Stimulated activated CD4-positive, alpha-beta T cell treated with anti-CD3 and anti-CD28 coated beads, Interleukin-4, amount 100 ng/mL, for 48 hours (primary cell): ENCODE data around the gene L3MBTL3.
"Not testable (repeated sequence)": the region's sequence is repeated elsewhere in the genome, so short reads cannot be mapped to it uniquely, and the experiment has no call there.

ENCODE experiments used
- DNase-seq, 2 donors: peaks; one replicate each; pipeline ENCODE4 v3.0.0-alpha.2; 2020; ENCODE audit warnings: low read depth in 2 of 2

The L3MBTL3 gene

DNA sequence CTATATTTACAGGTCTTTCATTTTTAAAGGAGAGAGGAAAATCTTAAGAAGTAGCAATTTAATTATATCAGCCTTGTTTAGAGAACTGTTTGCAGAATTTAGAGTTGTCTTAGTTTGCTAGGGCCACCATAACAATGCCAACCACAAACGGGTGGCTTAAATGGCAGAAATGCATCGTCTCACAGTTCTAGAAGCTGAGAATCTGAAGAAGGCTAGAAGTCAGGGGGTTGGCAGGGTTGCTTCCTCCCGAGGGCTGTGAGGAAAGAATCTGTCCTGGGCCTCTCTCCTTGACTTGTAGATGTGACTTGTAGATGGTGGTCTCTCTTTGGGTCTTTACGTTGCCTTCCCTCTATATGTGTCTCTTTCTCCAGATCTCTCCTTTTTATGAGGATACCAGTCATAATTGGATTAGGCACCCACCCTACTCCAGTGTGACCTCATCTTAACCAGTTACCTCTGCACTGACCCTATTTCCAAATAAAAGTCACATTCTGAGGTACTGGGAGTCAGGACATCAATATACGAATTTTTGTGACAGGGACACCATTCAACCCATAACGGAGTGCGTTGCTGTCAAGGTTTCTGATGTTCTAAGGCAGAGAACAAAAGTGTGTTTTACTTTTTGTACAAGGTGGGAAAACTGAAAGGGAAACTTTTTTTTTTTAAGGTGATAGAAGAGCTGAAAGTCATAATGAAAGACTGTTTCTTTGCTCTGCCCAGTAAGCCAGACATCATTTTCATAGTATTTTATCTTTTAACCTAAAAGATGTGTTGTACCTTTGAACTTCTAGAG lies 119.9 kb downstream of the L3MBTL3 start:
- DNase-seq: no peak

- no peak for DNase-seq
These were observed 120.5 kb downstream of the L3MBTL3 start for GRCh38 chr6:130138909-130139242.

DNA sequence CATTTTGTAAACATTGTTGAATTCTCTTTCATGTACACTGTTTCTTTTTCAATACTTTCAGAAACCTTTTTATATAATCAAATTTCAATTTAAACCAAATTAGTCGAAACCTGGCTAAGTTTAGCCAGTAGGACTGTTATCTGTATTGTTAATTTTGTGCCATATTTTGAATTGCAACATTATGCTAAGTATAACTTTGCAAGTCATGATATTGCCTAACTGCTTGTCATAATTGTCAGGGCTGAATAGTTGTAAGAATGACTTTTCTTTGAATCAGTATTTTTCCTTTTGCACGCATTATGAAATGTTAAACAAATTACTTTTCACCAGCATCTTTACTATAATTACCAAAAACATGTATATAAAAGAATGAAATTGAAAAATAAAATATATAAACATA lies 121.7 kb downstream of the L3MBTL3 start:
- no peak for DNase-seq

GRCh38 chr6:130143709-130144108 lies 125.3 kb downstream of the L3MBTL3 start:
- DNase-seq: no peak

GRCh38 chr6:130147111-130147510 lies 128.7 kb downstream of the L3MBTL3 start:
- no peak for DNase-seq

- DNase-seq: no peak
These were observed 129.8 kb downstream of the L3MBTL3 start for GRCh38 chr6:130148181-130148580.

- DNase-seq: not testable (repeated sequence)
These were observed 130.6 kb downstream of the L3MBTL3 start for GRCh38 chr6:130149016-130149415.

DNA sequence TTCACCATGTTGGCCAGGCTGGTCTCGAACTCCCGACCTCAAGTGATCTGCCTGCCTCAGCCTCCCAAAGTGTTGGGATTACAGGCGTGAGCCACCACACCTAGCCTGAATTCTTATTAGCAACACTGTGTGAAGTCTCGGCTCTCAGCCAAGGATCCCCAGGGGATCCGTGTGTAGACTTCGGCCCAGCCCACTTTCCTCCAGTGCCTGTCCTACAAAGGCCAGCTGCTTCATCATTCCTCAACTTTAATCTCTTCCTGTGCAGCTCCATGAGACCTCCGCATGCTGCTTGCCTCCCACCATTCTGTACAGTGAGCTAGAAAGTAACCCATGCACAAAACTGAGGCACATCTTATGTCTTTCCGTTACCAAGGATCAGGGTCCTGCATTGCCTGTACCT lies 132.5 kb downstream of the L3MBTL3 start:
- no peak for DNase-seq

DNA sequence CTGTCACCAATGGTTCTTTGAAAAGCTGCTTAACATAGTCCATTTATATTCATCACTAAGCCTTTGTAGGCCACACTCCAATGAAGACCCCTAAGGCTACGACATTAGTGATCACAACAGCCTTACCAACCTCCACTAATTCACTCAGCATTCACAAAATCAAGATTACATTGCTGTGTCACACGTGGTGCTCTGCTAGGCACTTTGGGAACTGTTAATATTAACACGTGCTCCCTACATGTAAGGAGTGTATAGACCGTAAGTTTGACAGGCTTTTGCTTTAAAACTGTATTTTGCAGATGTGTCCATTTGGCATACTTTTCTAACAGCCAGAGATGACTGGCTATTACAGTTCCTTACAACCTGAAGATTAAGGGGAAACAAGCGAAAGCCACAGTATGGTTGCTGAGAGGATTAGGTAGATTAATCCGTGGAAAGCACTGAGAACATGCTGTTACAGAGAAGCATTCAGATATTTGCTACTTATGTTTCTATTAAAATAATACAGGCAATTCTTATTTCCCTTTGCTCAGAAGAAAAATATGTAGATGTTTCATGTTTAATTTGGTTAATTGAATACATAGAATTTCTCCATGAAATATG lies 134.6 kb downstream of the L3MBTL3 start:
- no peak for DNase-seq

DNA sequence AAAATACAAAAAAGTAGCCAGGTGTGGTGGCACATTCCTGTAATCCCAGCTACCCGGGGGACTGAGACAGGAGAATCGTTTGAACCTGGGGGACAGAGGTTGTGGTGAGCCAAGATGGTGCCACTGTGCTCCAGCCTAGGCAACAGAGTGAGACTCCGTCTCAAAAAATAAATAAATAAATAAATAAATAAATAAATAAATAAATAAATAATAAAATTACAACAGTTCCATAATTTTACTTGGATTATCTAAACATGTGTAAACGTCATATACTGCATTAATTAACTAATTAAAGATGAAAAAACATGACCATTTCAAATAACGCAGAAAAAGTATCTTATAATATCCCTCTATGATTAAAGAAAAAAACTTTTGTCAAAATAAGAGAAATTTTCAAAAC lies 138.5 kb downstream of the L3MBTL3 start:
- no peak for DNase-seq

- no peak for DNase-seq
These were observed 139.7 kb downstream of the L3MBTL3 start for GRCh38 chr6:130158056-130158455.

DNA sequence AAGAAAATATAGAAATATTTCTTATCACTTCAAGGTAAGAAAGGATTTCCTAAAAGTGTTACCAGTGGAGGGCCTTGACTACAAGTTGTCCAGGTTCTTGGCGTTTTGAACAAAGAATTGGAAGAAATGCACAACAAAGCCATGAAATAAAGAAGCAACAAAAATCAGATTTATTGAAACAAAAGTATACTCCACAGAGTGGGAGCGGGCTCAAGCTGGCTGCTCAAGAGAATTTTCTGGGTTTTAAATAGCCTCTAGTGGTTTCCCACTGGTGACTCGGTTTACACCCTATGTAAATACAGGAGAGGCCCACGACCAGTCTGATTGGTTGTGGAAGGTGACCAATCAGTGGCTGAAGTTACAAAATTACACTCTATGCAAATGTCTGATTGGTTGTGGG lies 140.2 kb downstream of the L3MBTL3 start:
- no peak for DNase-seq

DNA sequence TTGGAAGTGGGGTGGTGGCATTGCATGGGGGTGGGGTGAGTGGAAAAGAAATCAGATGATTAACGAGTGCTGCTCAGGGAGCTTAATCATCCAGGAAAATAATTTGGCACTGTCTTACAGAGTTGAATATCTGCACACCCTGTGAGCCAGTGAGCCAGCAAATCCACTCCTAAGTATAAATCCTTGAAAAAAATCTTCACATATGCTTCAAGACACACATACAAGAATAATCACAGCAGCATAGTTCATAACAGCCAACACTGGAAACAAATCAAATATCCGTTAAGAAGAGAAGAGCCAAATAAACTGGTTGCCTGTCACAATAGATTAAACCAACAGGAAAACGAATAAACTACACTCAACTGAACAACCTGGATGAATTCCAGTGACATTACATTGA lies 141.6 kb downstream of the L3MBTL3 start:
- no peak for DNase-seq

- DNase-seq: no peak
These were observed 143.5 kb downstream of the L3MBTL3 start for GRCh38 chr6:130161683-130162404.

DNA sequence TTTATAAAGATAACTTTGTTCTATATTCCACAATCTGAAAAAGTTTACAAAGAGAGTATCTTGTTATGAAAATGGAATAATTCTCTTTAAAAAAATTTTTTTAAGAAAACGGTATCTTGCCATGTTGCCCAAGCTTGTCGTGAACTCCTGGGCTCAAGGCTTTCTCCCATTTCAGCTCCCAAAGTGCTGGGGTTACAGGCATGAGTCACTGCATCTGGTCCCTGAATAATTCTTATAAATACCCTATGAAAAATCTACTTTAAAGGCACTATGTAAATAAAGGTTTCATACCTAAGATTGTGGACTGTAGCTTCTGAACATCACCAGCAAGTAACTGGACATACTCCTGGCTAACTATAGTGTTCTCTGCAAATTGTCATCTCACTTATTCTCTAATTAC lies 144.0 kb downstream of the L3MBTL3 start:
- DNase-seq: no peak

GRCh38 chr6:130163266-130163665 lies 144.9 kb downstream of the L3MBTL3 start:
- no peak for DNase-seq

DNA sequence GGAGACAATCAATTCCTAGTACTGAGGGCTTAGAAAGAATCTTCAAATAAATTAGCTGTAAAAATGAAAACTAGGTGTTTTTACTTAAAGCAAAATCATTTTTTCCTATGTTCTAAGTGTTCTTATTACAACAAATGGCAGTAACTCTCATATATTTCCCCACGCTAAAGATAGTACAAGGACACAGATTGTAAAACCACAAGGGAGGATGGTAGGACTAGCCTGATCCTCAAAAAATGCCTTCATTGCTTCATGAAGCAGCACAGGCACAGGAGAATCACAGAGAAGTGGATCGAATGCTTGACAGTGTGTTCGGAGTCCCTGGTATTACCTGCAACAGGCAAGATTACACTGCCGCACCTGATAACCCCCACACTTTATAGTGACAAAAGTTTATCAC lies 145.9 kb downstream of the L3MBTL3 start:
- DNase-seq: no peak

DNA sequence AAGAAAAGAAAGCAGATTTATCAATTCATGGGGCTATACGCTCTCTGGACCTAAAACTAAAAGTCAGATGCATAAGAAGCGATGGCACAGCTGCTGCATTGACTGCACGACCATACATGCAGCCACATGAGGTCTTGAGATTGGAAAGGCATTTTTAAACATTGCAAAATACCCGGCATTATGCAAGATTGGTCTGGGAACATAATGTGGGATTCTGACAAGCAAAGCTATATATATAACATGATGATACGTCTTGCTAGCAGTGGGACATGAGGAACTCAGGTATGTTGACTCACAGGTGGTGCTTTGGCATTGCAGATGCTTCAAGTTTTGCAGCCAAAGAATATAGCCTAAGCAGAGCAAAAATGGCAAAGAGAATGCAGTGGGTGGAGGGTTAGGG lies 149.3 kb downstream of the L3MBTL3 start:
- DNase-seq: no peak

DNA sequence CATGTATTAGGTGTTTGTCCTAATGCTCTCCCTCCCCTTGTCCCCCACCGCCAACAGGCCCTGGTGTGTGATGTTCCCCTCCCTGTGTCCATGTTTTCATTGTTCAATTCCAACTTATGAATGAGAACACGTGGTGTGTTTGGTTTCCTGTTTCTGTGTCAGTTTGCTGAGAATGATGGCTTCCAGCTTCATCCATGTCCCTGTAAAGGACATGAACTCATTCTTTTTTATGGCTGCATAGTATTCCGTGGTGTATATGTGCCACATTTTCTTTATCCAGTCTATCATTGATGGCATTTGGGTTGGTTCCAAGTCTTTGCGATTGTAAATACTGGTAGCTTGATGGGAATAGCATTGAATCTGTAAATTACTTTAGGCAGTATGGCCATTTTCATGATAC lies 151.8 kb downstream of the L3MBTL3 start:
- not testable (repeated sequence) for DNase-seq

DNA sequence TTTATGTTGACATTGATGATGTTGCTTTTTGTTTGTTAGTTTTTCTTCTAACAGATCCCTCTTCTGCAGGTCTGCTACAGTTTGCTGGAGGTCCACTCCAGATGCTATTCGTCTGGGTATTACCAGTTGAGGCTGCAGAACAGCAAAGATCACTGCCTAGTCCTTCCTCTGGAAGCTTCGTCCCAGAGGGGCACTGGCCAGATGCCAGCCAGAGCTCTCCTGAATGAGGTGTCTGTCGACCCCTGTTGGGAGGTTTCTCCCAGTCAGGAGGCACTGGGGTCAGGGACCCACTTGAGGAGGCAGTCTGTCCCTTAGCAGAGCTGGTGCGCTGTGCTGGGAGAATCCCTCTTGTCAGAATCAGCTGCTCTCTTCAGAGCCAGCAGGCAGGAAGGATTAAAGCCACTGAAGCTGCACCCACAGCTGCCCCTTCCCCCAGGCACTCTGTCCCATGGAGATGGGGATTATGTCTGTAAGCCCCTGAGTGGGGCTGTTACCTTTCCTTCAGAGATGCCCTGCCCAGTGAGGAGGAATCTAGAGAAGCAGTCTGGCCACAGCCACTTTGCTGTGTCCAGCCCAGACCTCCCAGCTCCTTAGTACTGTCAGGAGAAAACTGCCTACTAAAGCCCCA lies 155.1 kb downstream of the L3MBTL3 start:
- not testable (repeated sequence) for DNase-seq

GRCh38 chr6:130176378-130176777 lies 158.0 kb downstream of the L3MBTL3 start:
- DNase-seq: no peak

- DNase-seq: no peak
These were observed 160.3 kb downstream of the L3MBTL3 start for GRCh38 chr6:130178692-130179091.

DNA sequence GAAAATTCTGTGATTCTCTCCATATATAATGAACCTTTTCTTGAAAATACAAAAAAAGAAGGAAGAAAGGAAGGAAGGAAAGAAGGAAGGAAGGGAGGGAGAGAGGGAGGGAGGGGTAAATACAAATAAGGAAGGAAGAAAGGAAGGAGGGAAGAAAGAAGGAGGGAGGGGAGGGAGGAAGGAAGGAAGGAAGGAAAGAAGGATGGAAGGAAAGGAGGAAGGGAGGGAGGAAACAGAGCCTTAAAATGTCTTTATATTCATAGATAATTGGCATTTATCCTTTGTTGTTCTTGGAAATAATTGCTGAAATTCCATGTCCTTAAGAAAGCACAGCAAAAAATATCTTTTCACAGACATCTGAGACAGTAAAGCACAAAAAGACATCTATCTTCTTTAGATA lies 164.1 kb downstream of the L3MBTL3 start:
- no peak for DNase-seq
